ENCODE results near the gene ANOS1. TPM values are rescaled to one million over a fixed set of nuclear protein-coding genes. Genes with fewer than 3 reads are reported as not detected.

ANOS1 gene
- polyA plus RNA-seq, 1 of the 3 experiments (the other 2 are of a cell fraction) = under 0.01 TPM

DNA sequence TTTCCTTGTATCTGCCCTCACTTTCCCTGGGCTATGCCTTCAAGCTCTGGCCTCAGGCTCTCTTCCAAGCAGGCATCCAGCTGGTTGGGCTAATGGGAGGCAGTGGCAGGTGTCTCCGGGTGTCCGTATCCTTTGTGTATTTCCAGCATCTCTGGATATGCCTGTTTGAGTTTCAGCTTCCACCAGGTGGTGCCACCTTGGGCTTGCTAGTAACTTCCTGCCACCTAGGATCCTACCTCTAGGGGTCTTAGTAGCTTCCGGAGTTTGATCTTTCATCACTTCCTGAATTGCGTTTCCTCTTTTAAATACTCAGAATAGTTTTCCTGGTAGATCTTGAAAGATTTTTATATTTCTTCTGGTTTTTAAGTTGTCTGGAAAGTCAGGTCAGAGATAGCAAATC, 23.2 kb upstream of the ANOS1 start:
- no peak overlapping the region for H3K27ac ChIP-seq (ENCODE audit: low read depth in 2 of 2, low read length in 1 of 2)
- ChIA-PET POLR2A (no interaction called here), CTCF (interaction anchor here (0.6 to 2.1 kb wide), 4 partner anchors 16 to 59 kb away, joined by 3 to 11 read pairs (median 3); no protein-coding TSS in a partner anchor)
- H4K20me1 ChIP-seq (ENCODE audit: insufficient read depth) = no peaks in the 10 kb centered on the region
- TF ChIP-seq SIN3A (IDR thresholded peaks at IDR 0.05; ENCODE audit: borderline replicate concordance, low read depth, low read length) = no peak
- no peak for TF ChIP-seq FOXM1 (IDR thresholded peaks at IDR 0.05; ENCODE audit: low read depth)
- no peak for TF ChIP-seq RAD21 (IDR thresholded peaks at IDR 0.05; ENCODE audit: low read length)
- TF ChIP-seq ELF1 (IDR thresholded peaks at IDR 0.05) = no peak
- no peak for TF ChIP-seq RXRA (IDR thresholded peaks at IDR 0.05; ENCODE audit: borderline replicate concordance, low read depth)
- TF ChIP-seq EP300 (IDR thresholded peaks at IDR 0.05; ENCODE audit: borderline replicate concordance in 1 of 2, low read depth in 1 of 2, low read length in 1 of 2) = no peak
- TF ChIP-seq NFIC (IDR thresholded peaks at IDR 0.05; ENCODE audit: borderline replicate concordance) = no peak
- no peak for TF ChIP-seq GATA2 (CRISPR knock-in tag; IDR thresholded peaks at IDR 0.05)
- no peak for TF ChIP-seq TCF12 (IDR thresholded peaks at IDR 0.05)
- no peak for TF ChIP-seq MXI1 (IDR thresholded peaks at IDR 0.05; ENCODE audit: low read depth, low read length)
- TF ChIP-seq JUND (IDR thresholded peaks at IDR 0.05) = no peak
- TF ChIP-seq FOXJ3 (CRISPR knock-in tag; IDR thresholded peaks at IDR 0.05) = no peak
- TF ChIP-seq NRF1 (IDR thresholded peaks at IDR 0.05; ENCODE audit: low read depth, low read length) = no peak
- TF ChIP-seq, protein P1, sequence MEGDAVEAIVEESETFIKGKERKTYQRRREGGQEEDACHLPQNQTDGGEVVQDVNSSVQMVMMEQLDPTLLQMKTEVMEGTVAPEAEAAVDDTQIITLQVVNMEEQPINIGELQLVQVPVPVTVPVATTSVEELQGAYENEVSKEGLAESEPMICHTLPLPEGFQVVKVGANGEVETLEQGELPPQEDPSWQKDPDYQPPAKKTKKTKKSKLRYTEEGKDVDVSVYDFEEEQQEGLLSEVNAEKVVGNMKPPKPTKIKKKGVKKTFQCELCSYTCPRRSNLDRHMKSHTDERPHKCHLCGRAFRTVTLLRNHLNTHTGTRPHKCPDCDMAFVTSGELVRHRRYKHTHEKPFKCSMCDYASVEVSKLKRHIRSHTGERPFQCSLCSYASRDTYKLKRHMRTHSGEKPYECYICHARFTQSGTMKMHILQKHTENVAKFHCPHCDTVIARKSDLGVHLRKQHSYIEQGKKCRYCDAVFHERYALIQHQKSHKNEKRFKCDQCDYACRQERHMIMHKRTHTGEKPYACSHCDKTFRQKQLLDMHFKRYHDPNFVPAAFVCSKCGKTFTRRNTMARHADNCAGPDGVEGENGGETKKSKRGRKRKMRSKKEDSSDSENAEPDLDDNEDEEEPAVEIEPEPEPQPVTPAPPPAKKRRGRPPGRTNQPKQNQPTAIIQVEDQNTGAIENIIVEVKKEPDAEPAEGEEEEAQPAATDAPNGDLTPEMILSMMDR (IDR thresholded peaks at IDR 0.05) = no peak
- TF ChIP-seq, protein P2, sequence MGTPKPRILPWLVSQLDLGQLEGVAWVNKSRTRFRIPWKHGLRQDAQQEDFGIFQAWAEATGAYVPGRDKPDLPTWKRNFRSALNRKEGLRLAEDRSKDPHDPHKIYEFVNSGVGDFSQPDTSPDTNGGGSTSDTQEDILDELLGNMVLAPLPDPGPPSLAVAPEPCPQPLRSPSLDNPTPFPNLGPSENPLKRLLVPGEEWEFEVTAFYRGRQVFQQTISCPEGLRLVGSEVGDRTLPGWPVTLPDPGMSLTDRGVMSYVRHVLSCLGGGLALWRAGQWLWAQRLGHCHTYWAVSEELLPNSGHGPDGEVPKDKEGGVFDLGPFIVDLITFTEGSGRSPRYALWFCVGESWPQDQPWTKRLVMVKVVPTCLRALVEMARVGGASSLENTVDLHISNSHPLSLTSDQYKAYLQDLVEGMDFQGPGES (IDR thresholded peaks at IDR 0.05; ENCODE audit: low read depth, low read length) = no peak
- TF ChIP-seq, protein P3, sequence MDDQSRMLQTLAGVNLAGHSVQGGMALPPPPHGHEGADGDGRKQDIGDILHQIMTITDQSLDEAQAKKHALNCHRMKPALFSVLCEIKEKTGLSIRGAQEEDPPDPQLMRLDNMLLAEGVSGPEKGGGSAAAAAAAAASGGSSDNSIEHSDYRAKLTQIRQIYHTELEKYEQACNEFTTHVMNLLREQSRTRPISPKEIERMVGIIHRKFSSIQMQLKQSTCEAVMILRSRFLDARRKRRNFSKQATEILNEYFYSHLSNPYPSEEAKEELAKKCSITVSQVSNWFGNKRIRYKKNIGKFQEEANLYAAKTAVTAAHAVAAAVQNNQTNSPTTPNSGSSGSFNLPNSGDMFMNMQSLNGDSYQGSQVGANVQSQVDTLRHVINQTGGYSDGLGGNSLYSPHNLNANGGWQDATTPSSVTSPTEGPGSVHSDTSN (IDR thresholded peaks at IDR 0.05) = no peak
- no peak for TF ChIP-seq TAF1 (IDR thresholded peaks at IDR 0.05; ENCODE audit: borderline replicate concordance, low read depth, low read length)
- TF ChIP-seq FOSL2 (IDR thresholded peaks at IDR 0.05; ENCODE audit: borderline replicate concordance, low read depth) = no peak
- TF ChIP-seq GABPA (IDR thresholded peaks at IDR 0.05; ENCODE audit: low read depth) = no peak
- TF ChIP-seq, protein P4, sequence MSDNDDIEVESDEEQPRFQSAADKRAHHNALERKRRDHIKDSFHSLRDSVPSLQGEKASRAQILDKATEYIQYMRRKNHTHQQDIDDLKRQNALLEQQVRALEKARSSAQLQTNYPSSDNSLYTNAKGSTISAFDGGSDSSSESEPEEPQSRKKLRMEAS (IDR thresholded peaks at IDR 0.05; ENCODE audit: low read depth) = no peak
- no peaks in the 10 kb centered on the region for H3K9me3 ChIP-seq
- H3K27me3 ChIP-seq (ENCODE audit: insufficient read depth) = no peaks in the 10 kb centered on the region
- H3K9ac ChIP-seq = no peak overlapping the region
- no peaks in the 10 kb centered on the region for H3K4me1 ChIP-seq (ENCODE audit: control insufficient read depth in 1 of 2, insufficient read depth in 2 of 2, low read depth in 1 of 2, low read length in 1 of 2)
- H3K4me2 ChIP-seq = no peak overlapping the region
- DNase-seq = no peak
- WGBS (ENCODE audit: low lambda C conversion rate) = 24% methylated on average over 3 of the region's 4 CpGs
- peaks cover 2% of the 10 kb centered on the region for H3F3A ChIP-seq (replicated peaks; ENCODE audit: insufficient read depth)
- no peak overlapping the region for H2AFZ ChIP-seq (ENCODE audit: low read depth)
- H3K79me2 ChIP-seq (ENCODE audit: insufficient read depth) = no peaks in the 10 kb centered on the region
- no peaks in the 10 kb centered on the region for H3K9me2 ChIP-seq
- no peak overlapping the region for H3K4me3 ChIP-seq (ENCODE audit: low read depth in 2 of 2, low read length in 1 of 2)
- H3K36me3 ChIP-seq (replicated peaks in 1 of 2; ENCODE audit: control insufficient read depth in 1 of 2, insufficient read depth in 2 of 2, low read length in 1 of 2) = no peaks in the 10 kb centered on the region
